CD8-positive, alpha-beta memory T cell (primary cell): Measurements from ENCODE around the gene GPC6. TPM values are rescaled to one million over a fixed set of nuclear protein-coding genes. Genes with fewer than 3 reads are reported as not detected.
A peak's percentile ranks its signal among the peaks of the same experiment; 100 is the strongest.

Source experiments
- CTCF ChIA-PET: fragments of 350-600 bp; sonication (Branson Sonifier 250); formaldehyde crosslinking; loops from one replicate; lab custom pipeline; 2021; ENCODE audit warnings: antibody characterized with exemption; lab: Charles Lee
- POLR2A ChIA-PET: fragments of 350-600 bp; sonication (Branson Sonifier 250); formaldehyde crosslinking; loops from one replicate; lab custom pipeline; 2021; ENCODE audit warnings: antibody characterized with exemption; lab: Charles Lee
- DNase-seq, 5 donors: peaks; one replicate each; pipeline versions ENCODE4 v3.0.0 to v3.0.0-alpha.2; 2020 to 2022; ENCODE audit warnings: mixed read lengths in 1 of 5
- H3K27ac ChIP-seq: one replicate; pipeline ENCODE4 v1.7.0; 2013; ENCODE audit warnings: low read depth, mild to moderate bottlenecking, low read length, moderate library complexity
- H3K27me3 ChIP-seq: 2 replicates; pipeline ENCODE4 v1.7.0; 2013; ENCODE audit warnings: low read length, mild to moderate bottlenecking; ENCODE audit not compliant: insufficient read depth, poor library complexity, severe bottlenecking
- H3K36me3 ChIP-seq: 2 replicates; pipeline ENCODE4 v1.7.0; 2013; ENCODE audit warnings: mild to moderate bottlenecking, low read length, moderate library complexity; ENCODE audit not compliant: insufficient read depth
- H3K4me1 ChIP-seq: 2 replicates; pipeline ENCODE4 v1.7.0; 2013; ENCODE audit warnings: mild to moderate bottlenecking, low read length, moderate library complexity; ENCODE audit not compliant: insufficient read depth
- H3K4me3 ChIP-seq: 2 replicates; pipeline ENCODE4 v1.7.0; 2013; ENCODE audit warnings: mild to moderate bottlenecking, low read length
- H3K9me3 ChIP-seq: 2 replicates; pipeline ENCODE4 v1.7.0; 2013; ENCODE audit warnings: mild to moderate bottlenecking, low read length
- H3K27ac Mint-ChIP-seq, 8 donors: one replicate each; pipeline ENCODE4 v1.8.0; 2020 to 2021; ENCODE audit warnings: mixed read lengths in 8 of 8, mild to moderate bottlenecking in 6 of 8, inconsistent platforms in 3 of 8, moderate library complexity in 3 of 8
- H3K27me3 Mint-ChIP-seq, 2 donors: one replicate each; pipeline ENCODE4 v1.8.0; 2020 to 2021; ENCODE audit warnings: mixed read lengths in 2 of 2, mild to moderate bottlenecking in 1 of 2, moderate library complexity in 1 of 2
- H3K36me3 Mint-ChIP-seq, 3 donors: one replicate each; pipeline ENCODE4 v1.8.0; 2020 to 2021; ENCODE audit warnings: mixed read lengths in 3 of 3, inconsistent platforms in 1 of 3, mild to moderate bottlenecking in 1 of 3
- H3K4me1 Mint-ChIP-seq, 3 donors: one replicate each; pipeline ENCODE4 v1.8.0; 2020 to 2021; ENCODE audit warnings: mixed read lengths in 3 of 3, inconsistent platforms in 1 of 3, mild to moderate bottlenecking in 1 of 3
- H3K4me3 Mint-ChIP-seq, 7 donors: one replicate each; pipeline ENCODE4 v1.8.0; 2020 to 2021; ENCODE audit warnings: mixed read lengths in 7 of 7, mild to moderate bottlenecking in 6 of 7, moderate library complexity in 4 of 7, inconsistent platforms in 2 of 7
- H3K9me3 Mint-ChIP-seq, 5 donors: one replicate each; pipeline ENCODE4 v1.8.0; 2020 to 2022; ENCODE audit warnings: mixed read lengths in 5 of 5, mild to moderate bottlenecking in 3 of 5, moderate library complexity in 2 of 5, inconsistent platforms in 1 of 5
- polyA plus RNA-seq: library from polyadenylated mRNA; unstranded; fragments of 300-500 nt; fragmentation: Illumina TruSeq; gene quantifications from one replicate; pipeline ENCODE4 v1.2.3, GENCODE V29; 2021
- total RNA-seq, 2 experiments: library from RNA; stranded (reverse); gene quantifications; one replicate each; pipeline ENCODE4 v1.2.3, GENCODE V29; 2021

The GPC6 gene
- not detected for total RNA-seq
- polyA plus RNA-seq, result not detected

DNA sequence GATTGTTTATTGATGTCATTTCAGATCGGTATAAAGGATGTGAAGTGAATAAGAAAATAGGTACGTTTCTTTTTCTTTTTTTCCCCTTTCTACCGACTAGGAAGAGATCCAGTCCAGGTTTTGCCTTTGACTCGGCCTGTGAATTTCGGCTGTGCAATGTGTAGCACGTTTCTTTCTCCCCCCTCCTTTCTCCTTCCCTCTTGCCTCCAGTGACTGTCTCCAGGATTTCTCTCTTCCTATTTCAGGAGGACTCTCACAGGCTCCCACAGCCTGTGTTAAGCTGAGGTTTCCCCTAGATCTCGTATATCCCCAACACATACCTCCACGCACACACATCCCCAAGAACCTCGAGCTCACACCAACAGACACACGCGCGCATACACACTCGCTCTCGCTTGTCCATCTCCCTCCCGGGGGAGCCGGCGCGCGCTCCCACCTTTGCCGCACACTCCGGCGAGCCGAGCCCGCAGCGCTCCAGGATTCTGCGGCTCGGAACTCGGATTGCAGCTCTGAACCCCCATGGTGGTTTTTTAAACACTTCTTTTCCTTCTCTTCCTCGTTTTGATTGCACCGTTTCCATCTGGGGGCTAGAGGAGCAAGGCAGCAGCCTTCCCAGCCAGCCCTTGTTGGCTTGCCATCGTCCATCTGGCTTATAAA lies at the start of gene GPC6:
GPC6 (plus strand) TSS at position 185 of the 657 bp plus-strand sequence.
- Mint-ChIP-seq H3K9me3 (peaks cover 1 to 10% (median 9%) of the 10 kb centered on the region in 5 donors), H3K27ac (peak within 1 kb of the TSS in 1 of 8 donors; percentile 77), H3K4me3 (no peak within 1 kb of the TSS), H3K36me3 (no peaks in the 10 kb centered on the region), H3K4me1 (no peaks in the 10 kb centered on the region), H3K27me3 (peaks cover 24 to 40% of the 10 kb centered on the region in 2 donors)
- H3K4me3 ChIP-seq, result no peak within 1 kb of the TSS
- ChIA-PET CTCF (no interaction called here), POLR2A (no interaction called here)
- DNase-seq, result no peak
- H3K9me3 ChIP-seq, result no peaks in the 10 kb centered on the region
- H3K36me3 ChIP-seq, result no peaks in the 10 kb centered on the region
- H3K4me1 ChIP-seq, result no peaks in the 10 kb centered on the region
- H3K27me3 ChIP-seq, result no peaks in the 10 kb centered on the region
- H3K27ac ChIP-seq, result no peak within 1 kb of the TSS

DNA sequence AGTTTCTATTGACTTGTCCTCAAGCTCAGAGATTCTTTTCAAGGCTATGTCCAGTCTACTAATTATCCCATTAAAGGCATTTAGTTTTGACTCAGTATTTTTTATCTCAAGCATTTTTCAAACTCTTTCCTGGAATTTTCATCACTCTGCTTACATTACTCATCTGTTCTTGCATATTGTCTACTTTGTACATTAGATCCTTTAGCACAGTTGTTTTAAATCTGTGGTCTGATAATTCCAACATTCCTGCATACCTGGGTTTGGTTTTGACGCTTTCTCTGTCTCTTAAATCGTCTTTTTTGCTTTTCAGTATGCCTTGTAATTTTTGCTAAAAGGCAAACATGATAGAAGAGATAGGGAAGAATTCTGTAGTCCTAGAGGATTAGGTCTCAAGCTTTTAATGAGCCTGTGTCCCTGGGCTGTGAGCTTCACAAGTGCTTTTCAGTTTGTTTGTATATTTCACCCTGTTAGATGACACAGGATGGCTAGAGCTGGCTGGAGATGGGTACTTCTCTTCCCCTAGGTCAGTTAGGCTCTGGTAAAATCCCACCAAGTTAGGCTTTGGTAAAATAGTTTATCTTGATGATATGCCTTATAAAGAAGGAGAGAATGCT lies 46.1 kb upstream of the GPC6 start:
- Mint-ChIP-seq H3K4me3 (no peak overlapping the region), H3K36me3 (no peaks in the 10 kb centered on the region), H3K27me3 (no peaks in the 10 kb centered on the region), H3K27ac (no peak overlapping the region), H3K9me3 (peaks cover 2 to 21% (median 3%) of the 10 kb centered on the region in 5 donors), H3K4me1 (no peaks in the 10 kb centered on the region)
- Histone ChIP-seq H3K27ac (no peak overlapping the region), H3K9me3 (no peaks in the 10 kb centered on the region), H3K4me3 (no peak overlapping the region), H3K4me1 (no peaks in the 10 kb centered on the region), H3K27me3 (no peaks in the 10 kb centered on the region), H3K36me3 (no peaks in the 10 kb centered on the region)
- ChIA-PET CTCF (no interaction called here), POLR2A (no interaction called here)
- no peak for DNase-seq

DNA sequence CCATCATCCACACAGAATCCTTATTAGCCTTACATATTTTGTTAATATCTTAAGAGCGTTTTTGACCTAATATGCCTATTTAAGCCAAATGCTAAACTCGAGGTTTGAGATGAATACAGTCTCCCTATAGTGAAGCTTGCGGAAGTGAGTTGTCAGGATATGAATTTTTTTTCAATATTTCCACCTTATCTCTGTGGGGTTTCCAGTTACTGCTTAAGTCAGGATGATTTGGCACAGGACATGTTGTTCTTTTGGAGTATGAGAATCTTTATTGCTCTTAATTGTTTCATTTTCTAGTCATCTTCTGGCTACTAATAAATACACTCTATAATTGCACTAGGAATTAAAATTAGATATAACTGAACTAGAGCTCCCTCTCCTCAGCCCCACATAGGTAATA lies 44.2 kb upstream of the GPC6 start:
- Mint-ChIP-seq H3K27ac (no peak overlapping the region), H3K9me3 (peaks cover 0 to 16% (median 2%) of the 10 kb centered on the region in 5 donors), H3K36me3 (no peaks in the 10 kb centered on the region), H3K4me1 (no peaks in the 10 kb centered on the region), H3K4me3 (no peak overlapping the region), H3K27me3 (no peaks in the 10 kb centered on the region)
- DNase-seq, result no peak
- H3K4me3 ChIP-seq, result no peak overlapping the region
- CTCF ChIA-PET, result no interaction called here
- no peaks in the 10 kb centered on the region for H3K36me3 ChIP-seq
- POLR2A ChIA-PET, result no interaction called here
- no peaks in the 10 kb centered on the region for H3K9me3 ChIP-seq
- H3K4me1 ChIP-seq, result no peaks in the 10 kb centered on the region
- no peaks in the 10 kb centered on the region for H3K27me3 ChIP-seq
- no peak overlapping the region for H3K27ac ChIP-seq

DNA sequence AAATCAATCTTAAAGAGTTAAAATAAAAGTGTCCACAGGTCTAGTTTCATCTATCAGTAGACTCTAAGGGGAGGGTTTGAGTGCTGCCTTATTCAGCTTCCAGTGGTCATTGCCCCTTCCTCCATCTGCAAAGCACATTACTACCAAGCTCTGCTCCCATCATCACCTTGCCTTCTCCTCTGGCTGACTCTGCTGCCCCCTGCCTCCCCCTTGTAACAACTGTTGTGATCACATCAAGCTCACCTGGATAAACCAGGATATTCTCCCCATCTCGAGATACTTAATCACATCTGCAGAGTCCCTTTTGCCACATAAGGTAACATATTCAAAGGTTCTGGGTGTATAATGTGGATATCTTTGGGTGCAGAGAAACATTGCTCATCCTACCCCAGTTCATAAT lies 43.3 kb upstream of the GPC6 start:
- H3K27me3 ChIP-seq, result no peaks in the 10 kb centered on the region
- no peak overlapping the region for H3K27ac Mint-ChIP-seq
- no peaks in the 10 kb centered on the region for H3K36me3 Mint-ChIP-seq
- H3K4me1 Mint-ChIP-seq, result no peaks in the 10 kb centered on the region
- DNase-seq, result no peak
- H3K9me3 ChIP-seq, result no peaks in the 10 kb centered on the region
- no peak overlapping the region for H3K4me3 ChIP-seq
- H3K4me3 Mint-ChIP-seq, result no peak overlapping the region
- no peaks in the 10 kb centered on the region for H3K27me3 Mint-ChIP-seq
- no peak overlapping the region for H3K27ac ChIP-seq
- no peaks in the 10 kb centered on the region for H3K36me3 ChIP-seq
- CTCF ChIA-PET, result no interaction called here
- peaks cover 0 to 16% (median 2%) of the 10 kb centered on the region in 5 donors for H3K9me3 Mint-ChIP-seq
- no peaks in the 10 kb centered on the region for H3K4me1 ChIP-seq
- POLR2A ChIA-PET, result no interaction called here

DNA sequence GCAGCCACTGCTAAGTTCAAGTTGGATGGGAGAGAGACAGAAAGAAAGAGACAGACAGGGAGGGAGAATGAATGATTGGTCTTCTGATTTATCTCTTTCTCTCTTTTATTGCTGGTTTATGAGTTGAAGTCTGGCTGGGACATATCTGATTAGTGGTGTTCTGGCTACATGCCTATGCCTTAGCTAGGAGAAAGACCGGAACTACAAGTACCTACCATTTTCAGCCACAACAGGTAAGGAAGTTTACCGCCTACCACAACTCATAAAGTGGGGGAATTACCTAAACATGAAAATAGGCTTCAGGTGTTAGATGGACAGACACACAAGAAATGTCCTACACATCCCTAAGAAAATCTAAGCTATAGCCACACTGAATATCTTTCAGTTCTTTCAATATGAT lies 36.6 kb upstream of the GPC6 start:
- Mint-ChIP-seq H3K36me3 (no peaks in the 10 kb centered on the region), H3K4me1 (no peaks in the 10 kb centered on the region)
- CTCF ChIA-PET, result no interaction called here

DNA sequence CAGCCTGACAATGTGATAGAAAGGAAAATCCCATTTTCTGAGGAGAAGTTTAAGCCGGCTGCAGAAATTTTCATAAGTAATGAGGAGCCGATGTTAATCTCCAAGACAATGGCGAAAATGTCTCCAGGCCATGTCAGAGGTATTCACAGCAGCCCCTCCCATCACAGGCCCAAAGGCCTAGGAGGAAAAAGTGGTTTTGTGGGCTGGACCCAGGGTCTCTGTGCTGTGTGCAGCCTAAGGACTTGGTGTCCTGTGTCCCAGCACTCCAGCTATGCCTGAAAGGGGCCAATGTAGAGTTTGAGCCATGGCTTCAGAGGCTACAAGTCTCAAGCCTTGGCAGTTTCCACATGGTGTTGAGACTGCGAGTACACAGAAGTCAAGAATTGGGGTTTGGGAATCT lies 32.9 kb upstream of the GPC6 start:
- ChIA-PET POLR2A (no interaction called here), CTCF (no interaction called here)
- no peak for DNase-seq
- Mint-ChIP-seq H3K36me3 (no peaks in the 10 kb centered on the region), H3K27ac (no peak overlapping the region), H3K4me1 (no peaks in the 10 kb centered on the region), H3K4me3 (no peak overlapping the region), H3K9me3 (peaks cover 0 to 16% (median 7%) of the 10 kb centered on the region in 5 donors), H3K27me3 (no peaks in the 10 kb centered on the region)
- H3K27ac ChIP-seq, result no peak overlapping the region
- H3K36me3 ChIP-seq, result no peaks in the 10 kb centered on the region
- H3K4me3 ChIP-seq, result no peak overlapping the region
- no peaks in the 10 kb centered on the region for H3K4me1 ChIP-seq
- H3K9me3 ChIP-seq, result no peaks in the 10 kb centered on the region
- H3K27me3 ChIP-seq, result no peaks in the 10 kb centered on the region

More for the DNA sequence above, 36.6 kb upstream of the GPC6 start:
- H3K4me3 ChIP-seq, result no peak overlapping the region
- H3K27me3 ChIP-seq, result no peaks in the 10 kb centered on the region
- no peak for DNase-seq
- Mint-ChIP-seq H3K27me3 (no peaks in the 10 kb centered on the region), H3K4me3 (no peak overlapping the region), H3K9me3 (peaks cover 0 to 11% (median 10%) of the 10 kb centered on the region in 5 donors), H3K27ac (no peak overlapping the region)
- POLR2A ChIA-PET, result no interaction called here
- H3K27ac ChIP-seq, result no peak overlapping the region
- H3K4me1 ChIP-seq, result no peaks in the 10 kb centered on the region
- H3K9me3 ChIP-seq, result no peaks in the 10 kb centered on the region
- no peaks in the 10 kb centered on the region for H3K36me3 ChIP-seq

DNA sequence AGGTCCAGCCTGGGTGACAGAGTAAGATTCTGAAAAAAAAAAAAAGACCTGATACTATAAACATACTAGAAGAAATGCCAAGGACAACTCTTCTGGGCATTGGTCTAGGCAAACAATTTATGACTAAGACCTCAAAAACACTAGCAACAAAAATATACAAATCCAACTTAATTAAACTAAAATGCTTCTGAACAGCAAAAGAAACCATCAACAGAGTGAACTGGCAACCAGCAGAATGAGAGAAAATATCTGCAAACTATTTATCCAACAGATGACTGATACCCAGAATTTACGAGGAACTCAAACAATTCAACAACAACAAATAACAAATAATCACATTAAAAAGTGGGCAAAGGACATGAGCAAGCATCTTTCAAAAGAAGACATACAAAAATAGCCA lies 26.8 kb upstream of the GPC6 start:
- H3K4me1 ChIP-seq, result no peaks in the 10 kb centered on the region
- Mint-ChIP-seq H3K4me3 (no peak overlapping the region), H3K36me3 (no peaks in the 10 kb centered on the region), H3K27ac (no peak overlapping the region), H3K27me3 (no peaks in the 10 kb centered on the region), H3K9me3 (peaks cover 0 to 7% (median 2%) of the 10 kb centered on the region in 5 donors), H3K4me1 (no peaks in the 10 kb centered on the region)
- no peak overlapping the region for H3K27ac ChIP-seq
- H3K36me3 ChIP-seq, result no peaks in the 10 kb centered on the region
- no peak overlapping the region for H3K4me3 ChIP-seq
- H3K9me3 ChIP-seq, result no peaks in the 10 kb centered on the region
- no peak for DNase-seq
- H3K27me3 ChIP-seq, result no peaks in the 10 kb centered on the region
- ChIA-PET POLR2A (no interaction called here), CTCF (no interaction called here)

DNA sequence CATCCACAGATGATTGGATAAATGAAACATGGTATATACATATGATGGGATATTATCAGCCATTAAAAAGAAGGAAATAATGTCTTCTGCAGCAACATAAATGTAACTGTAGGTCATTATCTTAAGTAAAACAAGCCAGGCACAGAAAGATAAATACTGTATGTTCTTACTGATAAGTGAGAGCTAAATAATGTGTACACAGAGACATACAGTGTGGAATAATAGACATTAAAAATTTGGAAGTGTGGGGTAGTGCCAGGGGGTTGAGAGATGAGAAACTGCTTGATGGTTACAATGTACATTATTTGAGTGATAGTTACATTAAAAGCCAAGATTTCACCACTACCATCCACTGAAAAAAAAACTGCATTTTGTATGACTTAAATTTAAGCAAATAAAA lies 26.0 kb upstream of the GPC6 start:
- Histone ChIP-seq H3K27ac (no peak overlapping the region), H3K4me3 (no peak overlapping the region), H3K27me3 (no peaks in the 10 kb centered on the region), H3K4me1 (no peaks in the 10 kb centered on the region), H3K36me3 (no peaks in the 10 kb centered on the region), H3K9me3 (no peaks in the 10 kb centered on the region)
- ChIA-PET POLR2A (no interaction called here), CTCF (no interaction called here)
- Mint-ChIP-seq H3K27ac (no peak overlapping the region), H3K36me3 (no peaks in the 10 kb centered on the region), H3K9me3 (peaks cover 0 to 5% (median 0%) of the 10 kb centered on the region in 5 donors), H3K4me3 (no peak overlapping the region), H3K4me1 (no peaks in the 10 kb centered on the region), H3K27me3 (no peaks in the 10 kb centered on the region)
- DNase-seq, result no peak
